Adipocyte (in vitro differentiated cells): ENCODE measurements around the gene PDCD11.

ENCODE experiments used
- DNase-seq: peaks from one replicate; pipeline ENCODE4 v3.0.0-alpha.2; 2015; ENCODE audit warnings: low read depth
- H3K27me3 ChIP-seq: replicated peaks from 2 replicates; pipeline ENCODE4 v1.7.0; 2013; ENCODE audit warnings: mild to moderate bottlenecking, low read length, moderate library complexity; ENCODE audit not compliant: control insufficient read depth, insufficient read depth
- H3K36me3 ChIP-seq: 2 replicates; pipeline ENCODE4 v1.7.0; 2013; ENCODE audit warnings: low read length, mild to moderate bottlenecking, moderate library complexity; ENCODE audit not compliant: control insufficient read depth, insufficient read depth, severe bottlenecking
- H3K4me1 ChIP-seq: 2 replicates; pipeline ENCODE4 v1.7.0; 2013; ENCODE audit warnings: mild to moderate bottlenecking, low read length, moderate library complexity; ENCODE audit not compliant: control insufficient read depth, insufficient read depth
- H3K4me3 ChIP-seq: 2 replicates; pipeline ENCODE4 v1.7.0; 2013; ENCODE audit warnings: mild to moderate bottlenecking, low read length, moderate library complexity
- H3K9ac ChIP-seq: 2 replicates; pipeline ENCODE4 v1.7.0; 2013; ENCODE audit warnings: mild to moderate bottlenecking, low read length, moderate library complexity
- H3K9me3 ChIP-seq: 2 replicates; pipeline ENCODE4 v1.7.0; 2013; ENCODE audit warnings: mild to moderate bottlenecking, low read length, moderate library complexity; ENCODE audit not compliant: control insufficient read depth

Gene PDCD11

GRCh38 chr10:103419101-103419500, 22.7 kb downstream of the PDCD11 start:
- Histone ChIP-seq H3K4me1 (peaks cover 18% of the 10 kb centered on the region), H3K9ac (no peak overlapping the region), H3K4me3 (no peak overlapping the region), H3K36me3 (peaks cover 92% of the 10 kb centered on the region), H3K27me3 (no peaks in the 10 kb centered on the region), H3K9me3 (no peaks in the 10 kb centered on the region)
- DNase-seq, result no peak

GRCh38 chr10:103423748-103424147, 27.3 kb downstream of the PDCD11 start:
- DNase-seq, result no peak
- Histone ChIP-seq H3K4me1 (no peaks in the 10 kb centered on the region), H3K36me3 (peaks cover 89% of the 10 kb centered on the region), H3K4me3 (no peak overlapping the region), H3K9ac (no peak overlapping the region), H3K9me3 (no peaks in the 10 kb centered on the region), H3K27me3 (no peaks in the 10 kb centered on the region)

GRCh38 chr10:103427866-103428265, 31.4 kb downstream of the PDCD11 start:
- Histone ChIP-seq H3K27me3 (no peaks in the 10 kb centered on the region), H3K9me3 (no peaks in the 10 kb centered on the region), H3K9ac (no peak overlapping the region), H3K4me1 (no peaks in the 10 kb centered on the region), H3K4me3 (no peak overlapping the region), H3K36me3 (peaks cover 88% of the 10 kb centered on the region)
- DNase-seq, result no peak

GRCh38 chr10:103428989-103429643, 32.7 kb downstream of the PDCD11 start:
- Histone ChIP-seq H3K36me3 (peaks cover 78% of the 10 kb centered on the region), H3K9ac (no peak overlapping the region), H3K4me1 (peaks cover 9% of the 10 kb centered on the region), H3K9me3 (no peaks in the 10 kb centered on the region), H3K27me3 (no peaks in the 10 kb centered on the region), H3K4me3 (no peak overlapping the region)
- no peak for DNase-seq

- H3K36me3 ChIP-seq, result peaks cover 77% of the 10 kb centered on the region
- H3K9me3 ChIP-seq, result no peaks in the 10 kb centered on the region
- no peak overlapping the region for H3K9ac ChIP-seq
- no peaks in the 10 kb centered on the region for H3K27me3 ChIP-seq
- H3K4me3 ChIP-seq, result no peak overlapping the region
- peaks cover 14% of the 10 kb centered on the region for H3K4me1 ChIP-seq
- DNase-seq, result no peak
Measured at GRCh38 chr10:103429647-103430046, 33.2 kb downstream of the PDCD11 start.

GRCh38 chr10:103431902-103432301, 35.5 kb downstream of the PDCD11 start:
- DNase-seq, result no peak
- H3K4me3 ChIP-seq, result no peak overlapping the region
- no peak overlapping the region for H3K9ac ChIP-seq
- H3K36me3 ChIP-seq, result peaks cover 82% of the 10 kb centered on the region
- no peaks in the 10 kb centered on the region for H3K27me3 ChIP-seq
- peaks cover 14% of the 10 kb centered on the region for H3K4me1 ChIP-seq
- no peaks in the 10 kb centered on the region for H3K9me3 ChIP-seq

GRCh38 chr10:103433858-103434257, 37.4 kb downstream of the PDCD11 start:
- H3K4me1 ChIP-seq, result peaks cover 14% of the 10 kb centered on the region
- H3K27me3 ChIP-seq, result no peaks in the 10 kb centered on the region
- peak; percentile 12 for DNase-seq
- H3K4me3 ChIP-seq, result no peak overlapping the region
- peaks cover 79% of the 10 kb centered on the region for H3K36me3 ChIP-seq
- H3K9me3 ChIP-seq, result no peaks in the 10 kb centered on the region
- no peak overlapping the region for H3K9ac ChIP-seq

- no peaks in the 10 kb centered on the region for H3K27me3 ChIP-seq
- peaks cover 24% of the 10 kb centered on the region for H3K4me1 ChIP-seq
- no peak for DNase-seq
- H3K4me3 ChIP-seq, result no peak overlapping the region
- peaks cover 85% of the 10 kb centered on the region for H3K36me3 ChIP-seq
- no peak overlapping the region for H3K9ac ChIP-seq
- H3K9me3 ChIP-seq, result no peaks in the 10 kb centered on the region
Measured at GRCh38 chr10:103439776-103440175, 43.4 kb downstream of the PDCD11 start.

- Histone ChIP-seq H3K36me3 (peaks cover 85% of the 10 kb centered on the region), H3K9ac (no peak overlapping the region), H3K4me3 (no peak overlapping the region), H3K4me1 (peaks cover 26% of the 10 kb centered on the region), H3K27me3 (no peaks in the 10 kb centered on the region), H3K9me3 (no peaks in the 10 kb centered on the region)
- no peak for DNase-seq
Measured at GRCh38 chr10:103440416-103440815, 44.0 kb downstream of the PDCD11 start.

GRCh38 chr10:103441206-103441605, 44.8 kb downstream of the PDCD11 start:
- no peak for DNase-seq
- no peaks in the 10 kb centered on the region for H3K9me3 ChIP-seq
- peaks cover 82% of the 10 kb centered on the region for H3K36me3 ChIP-seq
- peaks cover 34% of the 10 kb centered on the region for H3K4me1 ChIP-seq
- H3K27me3 ChIP-seq, result no peaks in the 10 kb centered on the region
- peak overlapping the region; percentile 52 for H3K9ac ChIP-seq
- no peak overlapping the region for H3K4me3 ChIP-seq

GRCh38 chr10:103441611-103442010, 45.2 kb downstream of the PDCD11 start:
- Histone ChIP-seq H3K36me3 (peaks cover 80% of the 10 kb centered on the region), H3K4me3 (no peak overlapping the region), H3K4me1 (peaks cover 37% of the 10 kb centered on the region), H3K27me3 (no peaks in the 10 kb centered on the region), H3K9ac (peak overlapping the region; percentile 52), H3K9me3 (no peaks in the 10 kb centered on the region)
- no peak for DNase-seq

GRCh38 chr10:103442031-103442461, 45.6 kb downstream of the PDCD11 start:
- Histone ChIP-seq H3K4me3 (no peak overlapping the region), H3K36me3 (peaks cover 80% of the 10 kb centered on the region), H3K9me3 (no peaks in the 10 kb centered on the region), H3K27me3 (no peaks in the 10 kb centered on the region), H3K9ac (peak overlapping the region; percentile 52), H3K4me1 (peaks cover 42% of the 10 kb centered on the region)
- peak; percentile 7 for DNase-seq
